Dedifferentiated amniotic fluid mesenchymal stem cell (primary cell): Measurements from ENCODE around the gene CDX1.

Source experiments
- DNase-seq: peaks from one replicate; pipeline ENCODE4 v3.0.0-alpha.2; 2016; ENCODE audit errors: extremely low spot score

CDX1 gene

DNA sequence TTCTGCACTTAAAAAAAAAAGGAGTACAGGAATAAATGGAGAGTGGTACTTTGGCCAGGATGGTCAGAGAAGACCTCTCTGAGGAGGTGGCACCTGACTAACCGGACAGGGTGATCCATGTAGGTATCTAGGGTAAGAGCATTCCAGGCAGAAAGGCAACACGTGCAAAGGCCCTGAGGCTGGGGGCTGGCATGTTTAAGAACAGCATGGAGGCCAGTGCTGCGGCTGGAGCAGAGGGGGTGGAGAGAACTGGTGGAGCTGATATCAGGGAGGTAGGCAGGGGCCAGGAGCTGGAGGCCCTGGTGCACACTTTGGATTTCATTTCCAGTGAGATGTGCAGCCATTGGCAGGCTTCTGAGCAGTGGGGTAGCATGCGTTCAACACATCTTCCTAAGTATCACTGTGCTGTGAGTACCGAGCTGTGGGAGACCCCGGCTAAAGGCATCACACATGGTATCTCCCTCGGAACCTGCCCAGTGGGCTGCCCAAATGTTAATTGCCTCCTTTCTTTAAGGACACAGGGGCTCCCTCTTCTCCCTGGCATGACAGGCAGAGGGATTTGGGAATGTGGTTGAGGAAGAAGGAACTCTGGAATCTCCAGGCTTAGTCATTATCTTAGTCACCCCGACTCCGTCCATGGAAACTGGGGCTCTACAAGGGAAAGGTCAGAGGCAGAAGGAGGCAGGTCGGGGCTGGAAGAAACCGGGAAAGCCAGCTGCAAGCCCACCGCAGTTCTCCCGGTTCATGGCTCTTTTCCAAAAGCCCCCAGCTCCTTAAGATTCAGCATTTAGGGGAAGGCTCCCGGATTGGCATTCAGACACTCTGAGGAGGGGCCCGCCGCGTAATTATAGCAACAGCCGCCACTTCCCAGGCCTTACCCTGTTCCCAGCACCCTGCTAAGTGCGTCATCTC lies 41.9 kb downstream of the CDX1 start:
- no peak for DNase-seq

DNA sequence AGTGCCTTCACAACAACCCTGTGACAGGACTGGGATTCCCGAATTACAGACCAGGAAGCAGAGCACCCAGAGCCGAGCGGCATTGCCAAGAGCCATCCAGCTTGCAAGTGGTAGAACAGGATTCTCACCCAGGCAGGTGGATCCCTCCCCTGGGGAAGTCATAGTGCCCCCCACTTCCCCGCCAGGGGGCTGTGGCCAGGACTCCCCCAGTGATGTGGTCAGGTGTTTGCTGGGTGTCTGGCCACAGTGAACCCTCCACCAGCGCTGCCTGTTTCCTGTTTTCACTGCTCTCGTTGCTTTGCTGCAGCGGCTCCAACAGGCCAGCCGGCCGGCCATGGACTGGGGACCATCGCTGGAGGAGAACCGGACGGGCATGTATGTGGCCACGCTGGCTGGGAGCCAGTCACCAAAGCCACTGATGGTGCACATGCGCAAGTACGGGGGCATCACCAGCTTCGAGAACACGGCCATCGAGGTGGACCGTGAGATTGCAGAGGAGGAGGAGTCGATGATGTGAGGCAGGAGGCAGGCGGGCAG lies 42.6 kb downstream of the CDX1 start:
- DNase-seq, result no peak

DNA sequence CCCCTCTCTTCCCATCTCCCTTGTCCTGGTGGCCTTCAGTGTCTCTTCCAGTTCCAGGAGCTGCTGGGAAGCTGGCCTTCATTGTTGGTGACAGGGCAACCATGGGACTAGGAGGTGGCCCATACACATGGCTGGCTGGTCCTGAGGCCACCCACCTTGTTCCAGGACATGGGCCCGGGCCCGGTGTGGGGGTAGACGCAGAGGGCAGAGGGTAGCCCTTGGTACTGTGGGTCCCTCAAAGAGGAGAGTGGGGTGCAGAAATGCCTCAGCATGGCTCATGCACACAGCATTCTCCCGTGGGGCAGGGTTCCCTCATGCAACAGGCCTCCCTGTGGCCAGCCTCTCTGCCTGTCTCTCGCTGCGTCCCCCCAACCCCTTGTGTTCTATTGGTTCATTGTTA lies 44.1 kb downstream of the CDX1 start:
- DNase-seq, result no peak

DNA sequence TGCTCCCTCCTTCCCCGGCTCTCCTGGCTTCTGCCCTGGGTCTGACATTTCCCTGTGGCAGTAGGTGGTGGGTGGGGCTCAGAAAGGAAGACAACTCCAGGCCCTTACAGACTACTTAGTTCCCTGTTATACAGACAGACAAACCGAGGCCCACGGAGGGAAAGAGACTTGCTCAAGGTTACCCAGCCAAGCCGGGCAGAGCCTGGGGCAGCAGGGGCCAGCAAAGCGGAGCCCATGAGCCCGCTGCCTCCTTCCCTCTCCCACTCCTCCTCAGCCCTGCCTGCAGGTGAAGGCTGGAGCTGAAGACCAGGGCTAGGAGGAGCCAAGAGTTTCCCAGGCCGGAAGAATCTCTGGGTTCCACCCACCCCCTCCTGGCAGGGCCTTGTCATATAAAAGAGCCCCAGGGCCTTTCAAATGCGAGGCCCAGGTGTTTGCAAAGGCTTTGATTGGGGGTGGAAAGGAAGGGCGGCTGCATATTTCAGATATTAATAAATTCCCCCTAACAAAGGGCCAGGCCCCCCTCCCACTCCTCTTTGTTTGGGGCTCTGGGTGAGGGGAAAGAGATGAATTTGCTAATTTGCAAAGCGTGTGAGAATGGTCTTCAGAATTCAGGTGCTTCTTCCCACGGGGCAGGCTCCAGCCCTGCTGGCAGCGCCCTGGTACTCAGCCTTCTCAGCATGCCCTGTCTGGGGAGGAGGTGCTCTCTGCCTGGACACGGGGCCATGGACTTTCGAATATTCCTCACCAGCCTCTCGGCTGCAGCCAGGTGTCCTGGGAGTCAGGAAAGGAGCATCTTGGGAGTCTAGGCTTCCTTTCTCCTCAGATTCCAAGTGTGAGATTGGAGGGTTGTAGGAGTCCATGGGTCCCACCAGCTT lies 44.8 kb downstream of the CDX1 start:
- no peak for DNase-seq

DNA sequence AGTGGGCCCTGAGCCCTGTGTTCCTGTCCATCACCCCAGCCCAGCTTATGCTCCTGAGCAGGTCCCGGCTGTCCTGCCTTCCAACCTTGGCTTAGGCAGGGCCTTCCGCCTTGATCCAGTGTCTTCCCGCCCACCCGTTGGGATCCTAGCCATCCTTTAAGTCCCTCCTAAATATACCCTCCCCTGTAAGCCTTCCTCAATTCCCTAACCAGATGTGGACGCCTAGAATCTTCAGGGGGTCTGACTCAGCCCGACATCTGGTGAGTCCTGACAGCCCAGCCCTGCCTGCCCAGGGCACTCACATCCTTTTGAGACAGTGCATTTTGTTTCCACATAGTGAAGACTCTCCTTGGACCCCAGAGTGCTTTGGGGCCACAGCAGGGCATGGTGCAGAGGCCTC lies 47.0 kb downstream of the CDX1 start:
- DNase-seq, result no peak

DNA sequence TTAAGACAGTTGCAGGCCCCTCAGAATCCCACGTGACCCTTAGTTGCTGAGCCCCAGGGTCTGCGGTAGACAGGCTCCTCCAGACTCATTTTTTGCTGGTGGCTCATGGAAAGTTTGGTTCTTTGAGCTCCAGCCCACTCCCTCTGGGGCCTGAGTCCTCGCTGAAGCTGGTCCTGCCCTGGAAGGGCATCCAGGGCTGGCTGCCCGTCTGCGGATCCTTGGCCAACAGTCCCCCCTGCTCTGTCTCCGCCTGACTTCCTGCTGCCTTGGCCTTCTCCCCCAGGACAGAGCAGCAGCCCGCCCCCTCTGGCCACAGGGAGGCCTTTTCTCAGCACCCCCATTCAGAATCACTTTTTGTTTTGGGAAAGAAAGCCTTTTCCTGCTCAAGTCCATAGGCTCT lies 47.7 kb downstream of the CDX1 start:
- DNase-seq, result no peak

DNA sequence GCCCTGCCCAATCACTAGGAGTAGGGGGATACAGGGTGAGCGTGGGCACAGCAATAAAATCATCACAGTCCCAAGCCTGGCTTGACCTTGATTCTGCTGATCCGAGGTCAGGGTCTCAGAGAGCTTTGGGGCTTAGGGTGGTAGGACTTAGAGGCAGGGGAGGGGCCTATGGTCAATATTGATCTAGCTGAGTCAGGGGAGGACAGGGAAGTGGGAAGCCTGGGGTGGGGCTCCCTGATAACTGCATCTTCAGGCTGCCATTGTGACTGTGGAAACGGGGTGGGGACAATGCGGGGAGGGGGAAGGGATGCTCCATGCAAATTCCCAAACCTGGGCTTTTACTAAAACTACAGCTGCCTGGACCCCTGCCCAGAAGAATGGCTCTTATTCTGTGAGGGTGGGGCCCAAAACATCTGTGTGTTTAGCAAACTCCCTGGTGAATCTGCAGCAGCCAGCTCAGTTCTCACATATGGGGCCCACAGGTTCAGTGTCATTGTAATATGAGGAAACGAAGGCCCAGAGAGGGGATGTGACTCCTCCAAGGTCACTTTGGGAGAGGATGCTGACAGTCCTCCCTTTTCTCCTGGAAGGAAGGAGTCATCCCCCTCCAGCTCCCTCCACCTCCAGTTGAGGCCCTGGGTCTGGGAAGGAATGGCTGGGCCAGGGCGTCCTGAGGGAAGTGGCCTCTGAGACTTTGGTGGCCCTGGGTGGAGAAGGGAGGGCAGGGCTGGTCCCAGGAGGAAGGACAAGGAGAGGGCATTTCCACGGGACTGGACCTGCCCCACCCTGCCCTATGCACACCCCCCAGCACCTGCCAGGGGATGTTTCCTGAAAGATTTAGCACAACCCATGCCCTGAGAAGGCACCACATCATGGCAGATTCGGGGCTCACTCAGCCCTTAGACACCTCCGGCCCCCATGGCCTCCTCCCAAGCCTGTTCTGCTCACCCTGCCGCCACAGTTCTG lies 49.7 kb downstream of the CDX1 start:
- DNase-seq, result no peak

DNA sequence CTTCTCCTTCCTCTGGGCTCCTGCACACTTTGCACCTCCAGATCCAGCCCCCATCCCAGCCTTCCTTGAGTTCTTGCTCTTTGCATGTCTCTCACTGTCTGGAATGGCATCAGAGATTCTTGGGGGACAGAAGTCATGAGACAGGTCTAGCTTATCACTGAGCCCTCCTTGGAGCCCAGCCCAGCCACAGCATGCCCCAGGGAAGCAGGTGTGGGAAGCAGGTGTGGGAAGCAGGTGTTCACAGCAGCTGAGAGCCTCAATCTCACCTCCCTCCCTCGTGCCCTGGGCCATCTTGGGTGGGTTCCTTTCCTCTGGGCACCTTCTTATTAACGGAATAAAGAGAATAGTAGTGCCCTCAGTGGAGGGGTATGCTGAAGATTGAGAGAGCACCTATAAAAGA lies 50.5 kb downstream of the CDX1 start:
- no peak for DNase-seq

DNA sequence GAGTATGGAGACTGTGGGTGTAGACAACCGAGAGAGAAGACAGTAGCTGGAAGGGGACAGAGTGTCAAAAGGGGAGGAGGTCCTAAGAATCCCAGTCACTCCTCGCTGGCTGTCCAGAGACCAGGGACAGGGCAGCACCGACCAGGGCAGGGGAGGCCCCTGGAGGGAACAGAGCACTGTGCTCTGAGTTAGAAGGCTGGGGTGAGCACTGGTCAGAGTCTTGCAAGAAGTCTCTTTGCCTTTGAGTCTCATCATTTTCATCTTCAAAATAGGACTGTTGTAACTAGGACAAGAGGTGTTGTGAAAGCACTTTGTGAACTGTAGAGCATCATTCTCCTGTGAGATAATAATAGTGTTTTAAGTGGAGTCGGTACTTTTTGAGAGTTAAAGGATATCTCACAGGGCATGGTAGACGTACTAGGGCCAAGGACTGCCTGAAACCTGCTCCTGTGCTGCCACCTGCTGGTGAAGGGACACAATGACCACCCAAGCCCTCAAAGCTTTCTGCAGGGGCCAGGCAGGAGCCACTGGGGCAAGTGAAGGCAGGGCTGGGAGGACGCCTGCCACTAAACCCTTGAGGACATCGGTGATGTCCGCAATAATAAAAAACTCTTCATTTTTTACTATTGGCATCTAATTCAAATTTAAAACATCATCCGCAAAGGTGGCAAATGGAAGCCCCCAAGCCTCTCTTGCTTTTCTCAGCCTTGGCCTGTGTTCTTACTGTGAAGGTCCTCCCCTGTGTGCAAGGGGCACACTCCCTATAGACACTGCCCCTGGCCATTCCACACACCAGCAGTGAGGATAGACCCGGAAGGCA lies 51.5 kb downstream of the CDX1 start:
- peak; percentile 82 for DNase-seq

DNA sequence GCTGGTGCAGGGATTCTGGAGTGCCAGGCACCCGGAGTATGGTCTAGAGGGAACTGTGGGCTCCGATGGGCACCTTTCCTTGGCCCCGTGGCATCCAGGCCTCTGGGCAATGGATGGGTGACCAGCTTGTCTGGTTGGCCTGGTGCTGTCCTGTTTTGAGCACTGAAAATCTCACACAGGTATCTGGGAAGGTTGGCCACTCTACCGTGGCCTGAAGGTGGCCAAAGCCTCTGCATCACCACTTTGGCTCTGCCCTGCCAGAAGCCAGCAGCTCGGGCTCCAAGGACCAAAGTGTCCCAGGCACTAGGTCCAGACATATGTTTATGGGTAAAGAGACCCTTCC lies 52.1 kb downstream of the CDX1 start:
- DNase-seq, result no peak

DNA sequence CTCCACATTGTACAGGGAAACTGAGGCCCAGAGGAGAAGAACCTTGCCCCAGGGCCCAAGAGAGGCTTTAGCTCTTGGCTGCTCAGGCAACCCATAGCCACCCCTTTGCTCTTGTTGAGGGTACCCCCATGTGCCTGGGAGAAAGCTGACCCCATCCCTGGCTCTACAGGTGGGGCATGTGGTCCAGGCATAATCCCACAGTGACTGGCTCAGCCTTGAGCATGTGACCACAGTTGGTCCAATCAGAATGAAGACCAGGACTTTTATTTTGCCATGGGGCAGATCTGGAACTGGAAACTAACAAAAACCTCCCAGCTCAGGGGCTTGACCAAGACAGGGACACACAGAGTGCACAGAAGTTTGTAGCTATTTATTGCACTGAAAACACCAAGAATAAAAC lies 52.6 kb downstream of the CDX1 start:
- no peak for DNase-seq

DNA sequence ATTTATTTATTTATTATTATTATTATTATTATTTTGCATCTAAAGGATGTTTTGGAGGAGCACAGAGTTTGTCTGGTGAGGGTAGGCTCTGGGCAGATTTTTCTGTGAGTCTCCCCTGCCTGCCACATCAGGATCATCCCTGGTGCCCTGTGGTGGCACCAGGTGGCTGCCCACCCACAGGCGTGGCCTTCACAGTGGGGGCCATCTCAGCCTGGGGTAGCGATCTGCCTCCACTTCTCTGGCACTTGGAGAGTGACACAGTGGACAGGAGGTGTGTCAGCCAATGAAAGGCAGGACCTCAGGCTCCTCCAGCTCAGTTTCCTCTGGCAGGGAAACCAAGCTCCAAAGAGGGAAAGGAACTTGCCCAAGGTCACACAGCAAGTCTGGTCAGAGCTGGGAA lies 53.3 kb downstream of the CDX1 start:
- no peak for DNase-seq

DNA sequence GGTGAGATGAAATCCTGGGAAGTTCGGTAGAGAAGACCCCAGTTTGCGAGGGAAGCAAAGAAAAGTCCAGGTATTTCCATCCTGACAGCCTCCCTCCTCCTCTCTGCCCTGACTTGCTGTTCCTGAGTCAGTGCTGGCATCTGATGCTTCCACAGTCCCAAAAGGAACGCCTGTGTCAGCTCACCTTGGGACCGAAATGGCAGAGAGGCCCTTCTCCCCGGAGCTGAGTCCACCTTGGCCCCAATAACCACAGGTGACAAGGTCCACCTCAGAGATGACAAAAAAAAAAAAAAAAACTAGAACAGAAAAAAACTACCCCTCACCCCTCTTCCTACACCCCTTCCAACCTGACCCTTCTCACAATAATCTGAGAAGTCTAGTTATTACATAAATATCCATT lies 54.9 kb downstream of the CDX1 start:
- DNase-seq, result no peak

DNA sequence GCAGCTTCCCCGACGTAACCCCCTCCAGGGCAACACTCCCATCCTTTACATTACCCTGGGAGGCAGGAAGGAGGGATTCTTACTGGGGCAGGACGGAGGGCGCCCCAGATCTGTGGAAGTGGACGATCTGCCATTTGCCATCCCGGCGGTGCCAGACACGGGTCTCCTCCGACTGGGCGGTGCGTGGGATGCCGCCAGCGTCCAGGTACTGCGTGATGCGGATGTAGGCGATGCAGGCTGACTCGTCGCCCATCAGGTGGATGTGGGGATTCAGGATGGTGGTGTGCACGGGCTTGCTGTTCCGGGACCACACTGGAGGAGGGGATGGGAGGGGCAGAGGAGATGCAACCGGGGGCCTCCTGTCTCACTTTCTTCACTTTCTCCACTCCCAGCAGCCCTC lies 56.3 kb downstream of the CDX1 start:
- no peak for DNase-seq

DNA sequence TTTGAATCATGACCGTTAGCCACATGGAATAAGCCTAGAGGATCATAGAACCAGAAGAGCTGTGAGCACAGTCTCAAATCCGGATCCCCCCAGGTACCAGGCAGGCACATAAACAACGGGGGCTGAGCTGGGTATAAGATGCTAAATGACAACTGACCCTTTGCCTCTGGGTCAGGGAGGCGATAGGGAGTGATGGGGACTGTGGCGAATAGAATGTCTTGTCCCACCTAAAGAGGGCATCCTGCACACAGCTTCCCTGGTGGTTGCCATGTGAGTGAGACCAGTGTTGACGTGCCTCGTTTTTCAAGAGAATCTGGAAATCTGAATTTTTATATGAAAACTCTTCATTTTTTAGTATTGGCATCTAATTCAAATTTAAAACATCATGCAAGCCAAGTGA lies 56.9 kb downstream of the CDX1 start:
- no peak for DNase-seq

DNA sequence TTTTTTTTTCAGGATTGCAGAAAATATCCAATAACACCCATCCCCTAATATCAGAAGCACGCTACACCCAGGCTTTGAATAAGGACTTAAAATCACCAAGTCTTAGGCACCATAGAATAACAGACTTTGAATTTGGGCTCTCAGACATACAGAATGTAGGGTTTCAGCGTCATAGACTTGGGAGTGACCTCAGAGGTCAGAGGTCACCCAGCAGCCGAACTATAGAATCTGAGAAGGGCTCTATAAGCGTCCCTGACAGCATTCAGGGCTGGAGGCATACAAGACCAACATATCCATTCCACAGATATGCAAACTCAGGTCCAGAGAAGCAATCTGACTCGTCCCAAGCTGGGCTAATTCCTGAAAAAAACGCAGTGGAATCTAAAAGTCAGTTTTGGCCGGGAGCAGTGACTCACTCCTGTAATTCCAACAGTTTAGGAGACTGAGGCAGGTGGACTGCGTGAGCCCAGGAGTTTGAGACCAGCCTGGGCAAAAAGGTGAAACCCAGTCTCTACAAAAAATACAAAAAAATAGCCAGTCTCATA lies 58.0 kb downstream of the CDX1 start:
- no peak for DNase-seq

DNA sequence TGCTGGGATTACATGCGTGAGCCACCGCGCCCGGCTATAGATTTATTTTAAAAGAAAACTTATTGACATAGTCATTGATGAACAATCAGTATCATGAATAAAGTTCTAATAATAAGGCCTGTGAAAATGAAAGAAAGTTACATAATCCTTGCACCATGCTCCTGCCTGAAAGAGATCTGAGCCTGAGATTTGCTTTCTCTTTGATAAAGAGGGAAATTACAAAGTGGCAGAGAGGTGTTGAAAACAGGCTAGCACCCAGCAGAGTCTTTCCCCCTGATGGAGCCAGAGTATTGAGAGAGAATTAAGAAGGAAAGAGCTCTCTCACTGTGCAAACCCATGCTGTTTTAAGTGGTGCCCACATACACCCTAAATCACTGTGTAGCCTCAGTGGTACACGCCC lies 60.5 kb downstream of the CDX1 start:
- DNase-seq, result no peak

DNA sequence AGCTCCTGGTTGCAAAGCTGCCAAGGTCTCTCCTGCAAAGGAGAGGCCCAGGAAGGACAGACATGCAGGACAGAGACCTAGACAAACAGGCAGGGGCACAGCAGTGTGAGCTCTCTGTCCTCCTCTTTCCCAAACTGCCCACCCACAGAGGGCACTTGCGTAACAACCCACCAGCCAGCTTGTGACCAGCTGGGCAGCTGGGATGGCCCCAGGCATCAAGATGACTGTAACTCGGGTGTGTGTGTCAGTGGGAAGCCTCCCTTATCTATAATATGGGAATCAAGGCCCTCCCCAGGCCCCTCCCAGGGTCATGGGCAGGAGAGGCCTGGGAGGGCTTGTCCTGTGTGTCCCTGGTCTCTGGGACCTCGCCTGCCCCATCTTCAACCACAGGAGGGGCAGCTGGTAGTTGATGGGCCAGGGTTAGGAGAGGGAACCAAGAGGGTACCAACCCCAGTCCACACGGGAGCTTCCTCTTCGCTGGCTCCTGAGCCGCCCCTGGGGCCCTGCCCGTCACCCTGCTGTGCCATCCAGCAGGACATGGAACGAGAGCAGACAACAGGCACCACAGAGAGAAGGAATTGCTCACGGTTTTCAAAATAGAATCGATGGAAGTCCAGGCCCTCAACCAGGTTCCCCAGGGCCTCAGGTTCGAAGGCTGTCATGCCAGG lies 61.2 kb downstream of the CDX1 start:
- DNase-seq, result no peak

DNA sequence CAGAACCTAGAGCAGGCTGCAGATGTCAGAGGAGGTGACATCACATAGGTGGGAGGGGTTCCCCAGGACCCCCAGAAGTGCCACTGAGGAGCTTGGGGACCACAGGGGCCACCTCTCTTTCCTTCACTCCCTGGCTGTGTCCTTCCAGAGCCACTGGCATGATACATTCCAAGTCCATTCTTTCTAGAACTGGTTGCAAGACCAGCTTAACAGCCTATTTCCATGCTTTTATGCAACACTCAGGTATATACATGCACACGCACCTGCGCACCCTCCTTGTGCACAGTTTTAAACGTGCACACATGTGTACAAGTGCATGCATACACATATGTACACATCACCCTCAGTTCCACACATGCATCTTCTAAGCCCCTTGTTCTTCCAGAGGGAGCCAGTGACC lies 63.0 kb downstream of the CDX1 start:
- no peak for DNase-seq

DNA sequence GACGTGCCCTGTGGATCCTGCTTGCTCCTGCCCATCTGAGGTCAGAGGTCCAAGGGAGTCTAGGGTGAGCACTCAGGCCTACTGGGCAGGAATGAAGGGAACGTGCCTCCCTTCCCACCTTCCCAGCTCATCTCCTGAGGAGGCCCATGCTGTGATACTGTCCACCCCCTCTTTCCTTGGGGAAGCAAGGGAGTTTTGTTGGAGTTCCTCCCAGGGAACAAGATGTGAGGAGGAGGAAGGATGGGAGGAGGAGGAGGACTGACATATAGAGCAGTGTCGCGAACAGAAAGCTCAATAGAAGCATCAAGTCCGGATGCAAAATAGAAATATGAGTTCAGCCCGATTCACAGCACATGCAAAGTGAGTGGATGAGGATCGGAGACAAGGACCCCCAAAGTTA lies 64.3 kb downstream of the CDX1 start:
- no peak for DNase-seq
